ENCODE results near the gene KCNE3.

The KCNE3 gene

GRCh38 chr11:74457356-74457755 lies 10.0 kb downstream of the KCNE3 start:
- no peak for TF ChIP-seq CTCF (conservative IDR thresholded peaks at IDR 0.05; ENCODE audit: low read depth, low read length)
- no peak for DNase-seq (ENCODE audit: low read depth)
- no peak overlapping the region for H3K4me3 ChIP-seq (ENCODE audit: low read depth, low read length)

GRCh38 chr11:74453373-74453975 lies 13.9 kb downstream of the KCNE3 start:
- H3K4me3 ChIP-seq (ENCODE audit: low read depth, low read length) = no peak overlapping the region
- peak; percentile 82 for DNase-seq (ENCODE audit: low read depth)
- peak; percentile 90 for TF ChIP-seq CTCF (conservative IDR thresholded peaks at IDR 0.05; ENCODE audit: low read depth, low read length)

- TF ChIP-seq CTCF (conservative IDR thresholded peaks at IDR 0.05; ENCODE audit: low read depth, low read length) = no peak
- no peak overlapping the region for H3K4me3 ChIP-seq (ENCODE audit: low read depth, low read length)
- no peak for DNase-seq (ENCODE audit: low read depth)
These were observed 15.0 kb downstream of the KCNE3 start for GRCh38 chr11:74452366-74452765.

- DNase-seq (ENCODE audit: low read depth) = no peak
- TF ChIP-seq CTCF (conservative IDR thresholded peaks at IDR 0.05; ENCODE audit: low read depth, low read length) = no peak
- no peak overlapping the region for H3K4me3 ChIP-seq (ENCODE audit: low read depth, low read length)
These were observed 17.0 kb downstream of the KCNE3 start for GRCh38 chr11:74450318-74450717.

GRCh38 chr11:74449369-74449931 lies 17.9 kb downstream of the KCNE3 start:
- peak; percentile 90 for DNase-seq (ENCODE audit: low read depth)
- no peak overlapping the region for H3K4me3 ChIP-seq (ENCODE audit: low read depth, low read length)
- peak; percentile 78 for TF ChIP-seq CTCF (conservative IDR thresholded peaks at IDR 0.05; ENCODE audit: low read depth, low read length)

GRCh38 chr11:74447720-74448119 lies 19.6 kb downstream of the KCNE3 start:
- no peak for DNase-seq (ENCODE audit: low read depth)
- no peak for TF ChIP-seq CTCF (conservative IDR thresholded peaks at IDR 0.05; ENCODE audit: low read depth, low read length)
- no peak overlapping the region for H3K4me3 ChIP-seq (ENCODE audit: low read depth, low read length)

GRCh38 chr11:74446532-74446938 lies 20.8 kb downstream of the KCNE3 start:
- H3K4me3 ChIP-seq (ENCODE audit: low read depth, low read length) = no peak overlapping the region
- no peak for DNase-seq (ENCODE audit: low read depth)
- TF ChIP-seq CTCF (conservative IDR thresholded peaks at IDR 0.05; ENCODE audit: low read depth, low read length) = no peak

Data from choroid plexus epithelial cell (primary cell).